Measurements from ENCODE around the gene SBF2.
"Not testable (repeated sequence)": the region's sequence is repeated elsewhere in the genome, so short reads cannot be mapped to it uniquely, and the experiment has no call there.

The SBF2 gene

DNA sequence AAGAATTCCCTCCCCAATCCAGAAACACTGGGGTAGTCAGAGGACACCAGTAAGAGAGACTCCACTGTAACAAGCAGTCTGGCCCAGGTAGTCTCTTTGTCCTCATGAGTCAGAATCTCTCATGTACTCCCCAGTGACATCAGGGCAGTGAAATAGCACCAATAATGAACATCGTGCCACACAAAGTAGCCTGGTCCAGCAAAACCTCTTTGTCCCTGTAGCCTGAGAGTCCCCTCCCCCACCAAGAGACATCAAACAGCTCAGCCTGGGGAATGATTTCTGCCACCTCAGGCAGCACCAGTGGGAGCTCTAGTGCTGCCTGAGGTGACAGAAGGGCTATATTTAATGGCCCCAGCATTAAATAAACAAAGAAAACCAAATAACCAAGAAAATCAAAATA, 88.1 kb downstream of the SBF2 start:
- in situ Hi-C loops (cut with MboI; ENCODE audit: low sequenced_read_pairs) = no loop called here

- in situ Hi-C loops (cut with MboI; ENCODE audit: low sequenced_read_pairs) = no loop called here
These were observed 90.0 kb downstream of the SBF2 start for GRCh38 chr11:10204021-10204420.

DNA sequence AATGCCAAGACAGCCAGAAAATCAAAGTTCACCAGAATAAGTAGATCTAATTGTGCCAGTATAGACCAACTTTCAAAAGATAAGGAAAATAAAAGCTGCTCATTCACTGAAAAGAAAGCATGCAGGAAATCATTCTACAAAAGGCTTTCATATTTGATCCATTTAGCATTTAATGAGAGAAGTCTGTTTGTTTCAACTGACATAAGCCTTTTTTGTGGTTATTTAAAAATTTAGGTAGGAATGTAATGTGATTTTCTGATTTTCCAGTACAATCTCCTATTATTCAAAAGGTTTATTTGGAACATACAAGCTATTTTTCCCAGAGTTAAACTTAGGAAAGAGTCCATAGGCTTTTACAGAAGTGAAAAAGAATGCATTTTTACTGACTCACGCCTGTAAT, 92.7 kb downstream of the SBF2 start:
- in situ Hi-C loops (cut with MboI; ENCODE audit: low sequenced_read_pairs) = no loop called here

- in situ Hi-C loops (cut with MboI; ENCODE audit: low sequenced_read_pairs) = no loop called here
These were observed 96.9 kb downstream of the SBF2 start for GRCh38 chr11:10197091-10197490.

DNA sequence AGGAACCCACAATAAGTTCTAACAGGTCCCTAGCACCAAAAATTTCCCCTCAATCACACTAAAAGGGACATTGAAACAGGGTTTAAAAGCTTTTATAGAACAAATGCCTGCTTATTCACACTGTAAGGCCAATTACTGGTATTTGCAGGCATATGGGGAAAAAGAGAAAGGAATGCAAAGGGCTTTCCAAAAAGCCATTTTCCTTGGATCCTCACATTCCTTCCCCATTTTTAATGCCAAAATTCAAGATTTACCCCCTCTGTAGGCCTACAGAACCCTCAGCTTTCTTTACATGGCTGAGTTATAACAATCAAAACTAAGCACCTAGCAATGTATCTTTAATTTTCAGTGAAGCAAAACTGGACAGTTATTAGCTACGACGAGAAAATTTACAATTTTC, 102.0 kb downstream of the SBF2 start:
- in situ Hi-C loops (cut with MboI; ENCODE audit: low sequenced_read_pairs) = no loop called here

- in situ Hi-C loops (cut with MboI; ENCODE audit: low sequenced_read_pairs) = no loop called here
These were observed 112.2 kb downstream of the SBF2 start for GRCh38 chr11:10181811-10182210.

DNA sequence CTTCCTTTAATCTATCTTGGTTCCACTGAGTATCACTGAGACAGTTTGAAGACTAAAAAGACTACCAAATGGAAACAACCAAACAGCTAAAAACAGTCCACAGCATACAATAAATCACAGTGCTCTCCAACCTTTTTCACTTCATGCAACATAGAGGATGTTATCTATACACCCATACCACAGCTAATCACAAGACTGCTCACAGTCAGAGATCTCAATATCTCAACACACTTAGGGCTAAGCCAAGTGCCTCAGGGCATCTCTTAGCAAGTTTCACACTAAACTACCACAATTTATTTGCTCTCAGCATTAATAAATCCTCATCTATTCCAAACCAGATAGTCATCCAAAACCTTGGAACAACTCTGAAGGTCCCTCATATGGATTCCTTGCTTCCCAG, 129.4 kb downstream of the SBF2 start:
- in situ Hi-C loops (cut with MboI; ENCODE audit: low sequenced_read_pairs) = no loop called here

DNA sequence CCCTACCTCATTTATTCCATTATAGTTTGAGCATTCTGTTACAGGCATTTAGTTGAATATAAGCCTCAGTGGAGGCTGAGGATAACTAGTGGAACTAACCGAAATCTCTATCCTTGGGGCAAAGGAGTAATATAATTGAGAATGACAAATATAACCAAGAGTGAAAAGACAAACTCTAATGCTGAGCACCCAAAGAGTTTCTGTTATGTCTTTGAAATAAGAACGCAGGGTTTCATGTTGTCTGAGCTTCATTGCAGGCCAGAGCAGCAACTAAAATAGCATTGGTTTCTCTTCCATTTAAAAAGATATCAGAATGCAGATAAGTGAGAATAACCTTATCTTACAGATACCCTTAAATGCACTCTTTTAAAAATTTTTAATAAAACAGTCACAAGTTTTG, 131.8 kb downstream of the SBF2 start:
- in situ Hi-C loops (cut with MboI; ENCODE audit: low sequenced_read_pairs) = no loop called here

DNA sequence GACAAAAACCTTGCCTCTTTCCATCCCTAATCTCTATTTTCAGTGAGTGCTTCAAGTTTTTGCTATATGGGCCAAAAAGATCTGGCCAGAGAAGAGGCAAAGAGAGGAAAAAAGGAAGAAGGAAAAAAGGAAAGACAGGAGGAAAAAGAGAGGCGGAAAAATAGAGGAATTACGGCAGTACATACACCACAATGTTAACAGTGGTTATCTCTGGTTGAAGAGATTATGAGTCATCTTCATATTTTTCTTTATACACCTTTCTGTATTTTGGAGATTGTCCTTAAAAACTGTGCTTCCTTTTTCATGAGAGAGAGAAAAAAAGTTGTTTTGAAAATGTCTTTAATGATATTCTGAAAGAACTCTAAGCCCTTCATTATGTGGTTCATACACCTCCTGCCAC, 133.7 kb downstream of the SBF2 start:
- in situ Hi-C loops (cut with MboI; ENCODE audit: low sequenced_read_pairs) = no loop called here

GRCh38 chr11:10158461-10158860, 135.6 kb downstream of the SBF2 start:
- in situ Hi-C loops (cut with MboI; ENCODE audit: low sequenced_read_pairs) = no loop called here

GRCh38 chr11:10155793-10156490, 138.1 kb downstream of the SBF2 start:
- in situ Hi-C loops (cut with MboI; ENCODE audit: low sequenced_read_pairs) = no loop called here

DNA sequence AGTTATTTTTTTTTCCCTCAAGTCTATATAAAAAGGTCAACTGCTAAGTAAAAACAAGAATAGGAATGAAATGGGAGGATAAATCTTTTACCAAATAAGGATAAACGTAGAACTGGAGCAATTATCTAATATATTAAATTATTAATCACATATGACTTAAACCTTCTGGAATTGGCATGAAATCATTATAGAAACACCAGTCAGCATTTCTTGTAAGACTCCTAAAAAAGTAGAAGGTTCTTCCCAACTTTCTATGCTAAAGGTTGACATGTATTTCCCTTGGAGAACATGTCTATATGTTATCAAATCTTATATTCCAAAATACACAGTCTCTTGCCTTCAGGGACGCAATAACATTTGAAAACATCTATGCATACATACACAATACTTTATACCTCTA, 143.2 kb downstream of the SBF2 start:
- in situ Hi-C loops (cut with MboI; ENCODE audit: low sequenced_read_pairs) = no loop called here

GRCh38 chr11:10149553-10149952, 144.5 kb downstream of the SBF2 start:
- in situ Hi-C loops (cut with MboI; ENCODE audit: low sequenced_read_pairs) = no loop called here

- in situ Hi-C loops (cut with MboI; ENCODE audit: low sequenced_read_pairs) = no loop called here
These were observed 146.8 kb downstream of the SBF2 start for GRCh38 chr11:10147195-10147594.

DNA sequence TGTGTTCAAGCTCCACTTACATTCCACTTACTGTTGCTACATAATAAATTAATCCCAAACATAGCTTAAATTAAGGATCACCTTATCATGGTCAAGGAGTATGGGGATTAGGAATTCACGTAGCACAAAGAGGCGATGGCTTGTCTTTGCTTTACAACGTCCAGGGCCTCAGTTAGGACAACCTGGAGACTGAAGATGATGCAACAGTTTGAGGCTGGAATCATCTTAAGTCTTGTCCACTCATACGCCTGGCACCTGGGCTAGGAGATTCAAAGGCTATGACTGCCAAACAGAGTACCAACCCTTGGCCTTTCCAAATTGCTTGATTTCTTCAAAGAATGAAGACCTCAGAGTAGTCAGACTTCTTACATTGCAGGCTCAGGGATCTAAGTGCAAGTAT, 149.1 kb downstream of the SBF2 start:
- in situ Hi-C loops (cut with MboI; ENCODE audit: low sequenced_read_pairs) = no loop called here

DNA sequence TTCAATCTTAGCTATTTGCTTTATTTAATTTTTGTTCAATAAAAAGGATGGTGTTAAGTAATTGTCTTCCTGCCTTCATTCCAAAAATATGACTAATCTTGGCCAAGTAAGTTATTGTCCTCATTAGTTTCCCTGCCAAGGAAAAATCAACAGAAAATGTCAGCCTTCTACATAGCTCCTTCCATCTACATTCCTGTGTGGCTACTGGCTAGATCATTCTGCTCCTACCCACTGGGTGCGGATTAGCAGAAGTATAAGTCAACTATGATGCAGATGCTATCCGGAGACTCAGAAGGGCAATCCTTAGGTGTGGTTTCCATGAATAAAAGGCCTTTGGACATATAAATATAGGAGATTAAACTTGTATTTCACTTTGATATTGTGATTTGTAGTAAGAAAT, 154.4 kb downstream of the SBF2 start:
- in situ Hi-C loops (cut with MboI; ENCODE audit: low sequenced_read_pairs) = no loop called here

DNA sequence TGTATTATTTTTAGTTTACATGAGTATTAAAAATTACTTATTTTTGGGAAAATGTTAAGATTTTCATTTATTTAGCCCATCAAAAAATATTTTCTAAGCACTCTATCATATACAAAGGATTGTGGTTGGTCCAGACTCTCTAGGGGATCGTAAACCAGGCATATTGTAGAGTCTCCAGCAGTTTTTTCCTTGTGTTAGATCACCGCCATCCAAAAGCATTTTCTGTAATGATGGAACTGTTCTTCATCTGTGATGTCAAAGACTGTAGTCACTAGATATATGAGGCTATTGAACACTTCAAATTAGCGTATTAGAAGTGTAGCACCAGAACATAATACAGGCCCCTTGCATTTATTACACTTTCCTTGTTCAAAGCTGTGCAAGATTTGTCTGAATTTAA, 154.9 kb downstream of the SBF2 start:
- in situ Hi-C loops (cut with MboI; ENCODE audit: low sequenced_read_pairs) = no loop called here

GRCh38 chr11:10134975-10135481, 159.0 kb downstream of the SBF2 start:
- in situ Hi-C loops (cut with MboI; ENCODE audit: low sequenced_read_pairs) = no loop called here

DNA sequence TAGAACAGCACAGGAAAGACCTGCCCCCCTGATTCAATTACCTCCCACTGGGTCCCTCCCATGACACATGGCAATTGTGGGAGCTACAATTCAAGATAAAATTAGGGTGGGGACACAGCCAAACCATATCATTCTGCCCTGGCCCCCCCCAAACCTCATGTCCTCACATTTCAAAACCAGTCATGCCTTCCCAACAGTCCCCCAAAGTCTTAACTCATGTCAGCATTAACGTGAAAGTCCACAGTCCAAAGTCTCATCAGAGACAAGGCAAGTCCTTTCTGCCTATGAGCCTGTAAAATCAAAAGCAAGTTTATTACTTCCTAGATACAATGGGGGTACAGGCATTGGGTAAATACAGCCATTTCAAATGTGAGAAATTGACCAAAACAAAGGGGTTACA, 159.8 kb downstream of the SBF2 start:
- in situ Hi-C loops (cut with MboI; ENCODE audit: low sequenced_read_pairs) = not testable (repeated sequence)

GRCh38 chr11:10133251-10133650, 160.8 kb downstream of the SBF2 start:
- in situ Hi-C loops (cut with MboI; ENCODE audit: low sequenced_read_pairs) = not testable (repeated sequence)

DNA sequence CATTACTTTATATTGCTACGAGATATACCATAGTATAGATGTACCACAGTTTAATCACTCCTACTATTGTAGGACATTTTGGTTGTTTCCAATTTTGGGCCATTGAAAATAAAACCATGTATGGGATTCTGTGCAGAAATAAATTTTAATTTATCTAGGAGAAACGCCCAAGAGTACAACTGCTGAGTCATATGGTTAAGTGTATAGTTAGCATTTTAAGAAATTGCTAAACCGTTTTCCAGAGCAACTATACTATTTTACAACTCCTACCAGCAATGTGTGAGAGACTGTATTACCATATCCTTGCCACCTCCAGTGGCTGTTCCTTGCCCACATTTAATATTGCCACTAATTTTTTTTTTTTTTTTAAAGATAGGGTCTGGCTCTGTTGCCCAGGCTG, 163.1 kb downstream of the SBF2 start:
- in situ Hi-C loops (cut with MboI; ENCODE audit: low sequenced_read_pairs) = no loop called here

DNA sequence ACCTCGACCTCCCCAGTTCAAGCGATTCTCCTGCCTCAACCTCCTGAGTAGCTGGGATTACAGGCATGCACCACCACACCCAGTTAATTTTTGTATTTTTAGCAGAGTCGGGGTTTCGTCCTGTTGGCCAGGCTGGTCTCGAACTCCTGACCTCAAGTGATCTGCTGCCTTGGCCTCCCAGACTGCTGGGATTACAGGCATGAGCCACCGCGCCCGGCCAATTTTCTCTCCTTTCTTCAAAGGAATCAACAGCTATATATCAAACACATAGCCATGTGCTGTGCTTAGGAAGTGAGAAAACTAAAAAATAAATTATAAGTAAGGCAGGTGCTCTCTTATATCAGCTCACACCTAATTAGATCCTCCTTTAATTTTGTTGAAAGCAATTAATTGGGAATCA, 164.8 kb downstream of the SBF2 start:
- in situ Hi-C loops (cut with MboI; ENCODE audit: low sequenced_read_pairs) = not testable (repeated sequence)

- in situ Hi-C loops (cut with MboI; ENCODE audit: low sequenced_read_pairs) = no loop called here
These were observed 168.4 kb downstream of the SBF2 start for GRCh38 chr11:10125522-10126133.

All from HL-60/S4 (cell line).